IMR-90 (cell line): ENCODE results near the gene GAB1. TPM values are rescaled to one million over a fixed set of nuclear protein-coding genes. Genes with fewer than 3 reads are reported as not detected.

Experiments
- ATAC-seq: fragments of 200-7000 bp; cut with Tn5 transposase; 2 replicates; pipeline ENCODE4 v1.9.1; 2020; ENCODE audit warnings: low read depth, mild to moderate bottlenecking, moderate library complexity
- BruUV-seq: library from RNA; stranded (reverse); fragments of 400-500 nt; replicated peaks from 2 replicates; lab custom pipeline; 2021; lab: Mats Ljungman, UMichigan
- CTCF ChIA-PET: fragments of 300-600 bp; formaldehyde crosslinking; extraction: SDS; loops from one replicate; lab custom pipeline; 2021; ENCODE audit warnings: antibody characterized with exemption; lab: Yijun Ruan, JAX
- POLR2A ChIA-PET: fragments of 300-600 bp; sonication (Branson Sonifier 250); formaldehyde crosslinking; loops from one replicate; lab custom pipeline; 2022; ENCODE audit warnings: antibody characterized with exemption; ENCODE audit not compliant: unreplicated experiment; lab: Charles Lee
- DNase-seq: peaks from one replicate; pipeline ENCODE4 v3.0.0; 2013
- H2AFZ ChIP-seq: replicated peaks from 2 replicates; pipeline ENCODE3; 2013; ENCODE audit warnings: low read length, mild to moderate bottlenecking; ENCODE audit not compliant: poor library complexity
- H2AK5ac ChIP-seq: 2 replicates; pipeline ENCODE4 v1.6.1; 2013; ENCODE audit warnings: low read depth, low read length, inconsistent platforms
- H2AK9ac ChIP-seq: replicated peaks from 2 replicates; pipeline ENCODE3; 2013; ENCODE audit warnings: mild to moderate bottlenecking, low read depth, low read length, moderate library complexity; ENCODE audit not compliant: poor library complexity
- H2BK120ac ChIP-seq: 2 replicates; pipeline ENCODE4 v1.6.1; 2013; ENCODE audit warnings: low read depth, low read length, inconsistent platforms
- H2BK15ac ChIP-seq: 3 replicates; pipeline ENCODE4 v1.6.1; 2013; ENCODE audit warnings: low read depth, low read length, inconsistent platforms
- H2BK20ac ChIP-seq: 2 replicates; pipeline ENCODE4 v1.6.1; 2013; ENCODE audit warnings: low read depth, mild to moderate bottlenecking, inconsistent platforms, low read length, moderate library complexity
- H2BK5ac ChIP-seq: 2 replicates; pipeline ENCODE4 v1.6.1; 2013; ENCODE audit warnings: mild to moderate bottlenecking, low read depth, low read length, inconsistent platforms; ENCODE audit not compliant: poor library complexity, severe bottlenecking
- H3K14ac ChIP-seq: replicated peaks from 2 replicates; pipeline ENCODE4 v1.6.1; 2013; ENCODE audit warnings: low read depth, low read length, inconsistent platforms
- H3K18ac ChIP-seq: 2 replicates; pipeline ENCODE4 v1.6.1; 2013; ENCODE audit warnings: low read depth, low read length, control low read depth
- H3K23ac ChIP-seq: 2 replicates; pipeline ENCODE4 v1.6.1; 2013; ENCODE audit warnings: low read depth, low read length, inconsistent platforms
- H3K27ac ChIP-seq: 2 replicates; pipeline ENCODE4 v1.5.1; 2013; ENCODE audit warnings: mild to moderate bottlenecking, control low read depth, low read length; ENCODE audit not compliant: insufficient read depth
- H3K27me3 ChIP-seq: 2 replicates; pipeline ENCODE4 v1.6.1; 2013; ENCODE audit warnings: low read length; ENCODE audit not compliant: control insufficient read depth, insufficient read depth
- H3K36me3 ChIP-seq: 2 replicates; pipeline ENCODE4 v1.6.1; 2013; ENCODE audit warnings: low read length, mixed read lengths; ENCODE audit not compliant: control insufficient read depth, insufficient read depth
- H3K4ac ChIP-seq: 2 replicates; pipeline ENCODE4 v1.6.1; 2013; ENCODE audit warnings: low read depth, low read length, inconsistent platforms
- H3K4me1 ChIP-seq: 2 replicates; pipeline ENCODE4 v1.6.1; 2013; ENCODE audit warnings: low read length, mixed read lengths; ENCODE audit not compliant: control insufficient read depth, insufficient read depth
- H3K4me2 ChIP-seq: 2 replicates; pipeline ENCODE4 v1.6.1; 2013; ENCODE audit warnings: low read depth, mild to moderate bottlenecking, control low read depth, low read length, moderate library complexity
- H3K4me3 ChIP-seq: 2 replicates; pipeline ENCODE4 v1.5.1; 2013; ENCODE audit warnings: low read depth, mild to moderate bottlenecking, control low read depth, low read length, moderate library complexity; ENCODE audit not compliant: insufficient read depth
- H3K56ac ChIP-seq: 2 replicates; pipeline ENCODE4 v1.6.1; 2013; ENCODE audit warnings: low read length, inconsistent platforms; ENCODE audit not compliant: insufficient read depth; ENCODE audit errors: extremely low read depth
- H3K79me1 ChIP-seq, 2 experiments: 2 replicates each; pipeline ENCODE4 v1.6.1; 2013; ENCODE audit warnings: low read length in 2 of 2, inconsistent platforms in 1 of 2, low read depth in 1 of 2
- H3K9ac ChIP-seq: 2 replicates; pipeline ENCODE4 v1.6.1; 2013; ENCODE audit warnings: low read depth, low read length, control low read depth
- H3K9me1 ChIP-seq: 2 replicates; pipeline ENCODE4 v1.6.1; 2013; ENCODE audit warnings: low read length, inconsistent platforms; ENCODE audit not compliant: insufficient read depth
- H3K9me3 ChIP-seq: 2 replicates; pipeline ENCODE4 v1.6.1; 2013; ENCODE audit warnings: low read length; ENCODE audit not compliant: control insufficient read depth, insufficient read depth
- H4K20me1 ChIP-seq: 2 replicates; pipeline ENCODE4 v1.6.1; 2013; ENCODE audit warnings: low read length, inconsistent platforms; ENCODE audit not compliant: insufficient read depth
- H4K5ac ChIP-seq: 2 replicates; pipeline ENCODE4 v1.6.1; 2013; ENCODE audit warnings: mild to moderate bottlenecking, low read depth, low read length, control low read depth
- H4K8ac ChIP-seq, 2 experiments: 2 replicates each; pipeline ENCODE4 v1.6.1; 2013; ENCODE audit warnings: low read depth in 2 of 2, low read length in 2 of 2, control low read depth in 1 of 2, inconsistent platforms in 1 of 2
- H4K91ac ChIP-seq: 2 replicates; pipeline ENCODE4 v1.6.1; 2013; ENCODE audit warnings: low read depth, low read length, inconsistent platforms; ENCODE audit not compliant: insufficient read depth
- BHLHE40 ChIP-seq: fragments of 150-350 bp; IDR thresholded peaks from 2 replicates; pipeline ENCODE4 v1.6.1; 2016; ENCODE audit warnings: mild to moderate bottlenecking, low read depth, low read length
- CEBPB ChIP-seq: IDR thresholded peaks from 2 replicates; pipeline ENCODE4 v1.6.1; 2012; ENCODE audit warnings: low read depth, low read length, improper control_type of control experiment
- CHD1 ChIP-seq: IDR thresholded peaks from 2 replicates; pipeline ENCODE4 v1.6.1; 2012; ENCODE audit warnings: low read depth, low read length, improper control_type of control experiment
- FOS ChIP-seq: fragments of 150-350 bp; IDR thresholded peaks from 2 replicates; pipeline ENCODE4 v1.6.1; 2016; ENCODE audit warnings: low read depth, low read length
- MAFK ChIP-seq: IDR thresholded peaks from 2 replicates; pipeline ENCODE4 v1.6.1; 2012; ENCODE audit warnings: low read depth, low read length, improper control_type of control experiment
- MAZ ChIP-seq: IDR thresholded peaks from 2 replicates; pipeline ENCODE4 v1.6.1; 2012; ENCODE audit warnings: low read depth, mild to moderate bottlenecking, low read length, improper control_type of control experiment, moderate library complexity, borderline replicate concordance
- MXI1 ChIP-seq: IDR thresholded peaks from 2 replicates; pipeline ENCODE4 v1.6.1; 2012; ENCODE audit warnings: low read depth, mild to moderate bottlenecking, low read length, moderate library complexity, borderline replicate concordance
- NFE2L2 ChIP-seq: fragments of 150-350 bp; IDR thresholded peaks from 2 replicates; pipeline ENCODE4 v1.6.1; 2016; ENCODE audit warnings: low read depth, mild to moderate bottlenecking, low read length
- POLR2A ChIP-seq: IDR thresholded peaks from 2 replicates; pipeline ENCODE4 v1.6.1; 2012; ENCODE audit warnings: mild to moderate bottlenecking, low read depth, low read length
- RAD21 ChIP-seq: IDR thresholded peaks from 2 replicates; pipeline ENCODE4 v1.6.1; 2012; ENCODE audit warnings: low read length, improper control_type of control experiment
- RCOR1 ChIP-seq: IDR thresholded peaks from 2 replicates; pipeline ENCODE4 v1.6.1; 2012; ENCODE audit warnings: mild to moderate bottlenecking, low read length, improper control_type of control experiment; ENCODE audit not compliant: insufficient replicate concordance
- RFX5 ChIP-seq: IDR thresholded peaks from 2 replicates; pipeline ENCODE4 v1.8.0; 2012; ENCODE audit warnings: low read depth, mild to moderate bottlenecking, low read length, moderate library complexity
- SMC3 ChIP-seq: fragments of 150-350 bp; IDR thresholded peaks from 2 replicates; pipeline ENCODE4 v1.6.1; 2016; ENCODE audit warnings: low read depth, mild to moderate bottlenecking, antibody characterized with exemption, low read length, moderate library complexity
- WGBS, 2 experiments: methylation state at CpG; one replicate each; pipeline versions ENCODE4 v1.1.5 to v1.1.7; 2013; ENCODE audit warnings: missing lambda C conversion rate in 2 of 2; ENCODE audit not compliant: insufficient read length in 1 of 2; ENCODE audit errors: extremely low coverage in 2 of 2; 5-methylcytosine and 5-hydroxymethylcytosine counted together
- dilution Hi-C: fragments of 300-500 bp; cut with HindIII; formaldehyde crosslinking; loops from one replicate; pipeline ENCODE4 v1.14.3; 2018; ENCODE audit warnings: low sequenced_read_pairs; ENCODE audit not compliant: unreplicated experiment
- in situ Hi-C: fragments of 300-500 bp; cut with MboI; formaldehyde crosslinking; loops from 3 replicates; pipeline ENCODE4 v1.14.3; 2019; ENCODE audit warnings: low sequenced_read_pairs, inconsistent platforms, mixed read lengths
- intact Hi-C: fragments of 100-400 bp; cut with micrococcal nuclease; formaldehyde crosslinking; loops from 2 replicates; pipeline ENCODE4 v1.10.0; 2022
- polyA plus RNA-seq, 3 experiments: library from polyadenylated mRNA; depleted of rRNA; stranded (reverse); fragments of >200 nt; gene quantifications; 2 replicates each; pipeline ENCODE4 v1.2.3, GENCODE V29; 2012; ENCODE audit warnings: low replicate concordance in 1 of 3
- total RNA-seq: library from RNA; depleted of rRNA; stranded (reverse); fragments of >200 nt; gene quantifications from 2 replicates; pipeline ENCODE4 v1.2.3, GENCODE V29; 2012
- TF ChIP-seq, protein P1 (sequence below): fragments of 150-350 bp; IDR thresholded peaks from 2 replicates; pipeline ENCODE4 v1.6.1; 2017; ENCODE audit warnings: mild to moderate bottlenecking, antibody characterized with exemption, low read length, low read depth
- TF ChIP-seq, protein P2 (sequence below): fragments of 150-350 bp; IDR thresholded peaks from 2 replicates; pipeline ENCODE4 v1.6.1; 2016; ENCODE audit warnings: low read depth, mild to moderate bottlenecking, low read length, moderate library complexity, borderline replicate concordance
- TF ChIP-seq, protein P3 (sequence below): conservative IDR thresholded peaks from 2 replicates; pipeline ENCODE4 v1.5.1; 2012; ENCODE audit warnings: mild to moderate bottlenecking, low read depth, low read length, improper control_type of control experiment

Gene GAB1
- total and polyA plus RNA-seq, 2 of the 4 experiments (the other 2 are of a cell fraction) = 2.8 to 12.0 TPM

DNA sequence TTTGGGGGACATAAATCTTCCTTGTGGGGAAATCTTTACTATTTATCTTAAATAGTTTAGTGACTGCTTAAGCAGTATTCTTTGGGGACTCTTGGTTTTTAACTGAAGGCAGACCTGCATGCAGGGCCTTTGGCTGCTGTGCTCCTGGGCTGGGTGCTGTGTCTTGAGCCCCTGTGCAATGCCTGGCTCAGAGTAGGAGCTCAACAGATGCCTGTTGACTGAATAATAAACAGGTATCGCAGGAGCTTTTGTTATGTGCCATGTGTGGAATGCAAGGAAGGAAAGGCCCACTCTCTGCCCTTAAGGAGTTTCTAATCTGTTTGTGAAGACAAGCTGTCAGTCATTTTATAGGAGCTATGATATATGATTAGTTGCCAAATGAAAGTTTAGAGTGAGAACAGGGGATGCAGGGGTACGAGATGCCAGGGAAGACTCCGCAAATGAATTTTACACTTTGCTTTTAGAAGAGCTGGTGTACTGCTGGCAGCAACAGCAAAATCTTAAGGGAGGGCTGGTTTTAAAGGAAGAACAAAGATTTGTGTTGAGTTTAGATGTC is 6.7 kb downstream of the GAB1 start:
- H3K14ac ChIP-seq = no peak overlapping the region
- no peaks in the 10 kb centered on the region for H3K27me3 ChIP-seq
- H2AFZ ChIP-seq = no peak overlapping the region
- H2BK5ac ChIP-seq = no peak overlapping the region
- H4K20me1 ChIP-seq = peaks cover 11% of the 10 kb centered on the region; the same call in 1 of the 2 replicates
- H2AK9ac ChIP-seq = no peak overlapping the region
- no peaks in the 10 kb centered on the region for H3K36me3 ChIP-seq
- H3K23ac ChIP-seq = no peak overlapping the region
- no peak overlapping the region for H2BK20ac ChIP-seq
- TF ChIP-seq, protein P1, sequence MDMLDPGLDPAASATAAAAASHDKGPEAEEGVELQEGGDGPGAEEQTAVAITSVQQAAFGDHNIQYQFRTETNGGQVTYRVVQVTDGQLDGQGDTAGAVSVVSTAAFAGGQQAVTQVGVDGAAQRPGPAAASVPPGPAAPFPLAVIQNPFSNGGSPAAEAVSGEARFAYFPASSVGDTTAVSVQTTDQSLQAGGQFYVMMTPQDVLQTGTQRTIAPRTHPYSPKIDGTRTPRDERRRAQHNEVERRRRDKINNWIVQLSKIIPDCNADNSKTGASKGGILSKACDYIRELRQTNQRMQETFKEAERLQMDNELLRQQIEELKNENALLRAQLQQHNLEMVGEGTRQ = no peak
- TF ChIP-seq, protein P2, sequence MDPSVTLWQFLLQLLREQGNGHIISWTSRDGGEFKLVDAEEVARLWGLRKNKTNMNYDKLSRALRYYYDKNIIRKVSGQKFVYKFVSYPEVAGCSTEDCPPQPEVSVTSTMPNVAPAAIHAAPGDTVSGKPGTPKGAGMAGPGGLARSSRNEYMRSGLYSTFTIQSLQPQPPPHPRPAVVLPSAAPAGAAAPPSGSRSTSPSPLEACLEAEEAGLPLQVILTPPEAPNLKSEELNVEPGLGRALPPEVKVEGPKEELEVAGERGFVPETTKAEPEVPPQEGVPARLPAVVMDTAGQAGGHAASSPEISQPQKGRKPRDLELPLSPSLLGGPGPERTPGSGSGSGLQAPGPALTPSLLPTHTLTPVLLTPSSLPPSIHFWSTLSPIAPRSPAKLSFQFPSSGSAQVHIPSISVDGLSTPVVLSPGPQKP = no peak
- TF ChIP-seq CEBPB (no peak), RAD21 (no peak), FOS (no peak), MXI1 (no peak), MAFK (no peak), POLR2A (no peak), BHLHE40 (no peak), MAZ (no peak), NFE2L2 (no peak), RCOR1 (no peak), SMC3 (no peak), CHD1 (no peak), RFX5 (no peak)
- TF ChIP-seq, protein P3, sequence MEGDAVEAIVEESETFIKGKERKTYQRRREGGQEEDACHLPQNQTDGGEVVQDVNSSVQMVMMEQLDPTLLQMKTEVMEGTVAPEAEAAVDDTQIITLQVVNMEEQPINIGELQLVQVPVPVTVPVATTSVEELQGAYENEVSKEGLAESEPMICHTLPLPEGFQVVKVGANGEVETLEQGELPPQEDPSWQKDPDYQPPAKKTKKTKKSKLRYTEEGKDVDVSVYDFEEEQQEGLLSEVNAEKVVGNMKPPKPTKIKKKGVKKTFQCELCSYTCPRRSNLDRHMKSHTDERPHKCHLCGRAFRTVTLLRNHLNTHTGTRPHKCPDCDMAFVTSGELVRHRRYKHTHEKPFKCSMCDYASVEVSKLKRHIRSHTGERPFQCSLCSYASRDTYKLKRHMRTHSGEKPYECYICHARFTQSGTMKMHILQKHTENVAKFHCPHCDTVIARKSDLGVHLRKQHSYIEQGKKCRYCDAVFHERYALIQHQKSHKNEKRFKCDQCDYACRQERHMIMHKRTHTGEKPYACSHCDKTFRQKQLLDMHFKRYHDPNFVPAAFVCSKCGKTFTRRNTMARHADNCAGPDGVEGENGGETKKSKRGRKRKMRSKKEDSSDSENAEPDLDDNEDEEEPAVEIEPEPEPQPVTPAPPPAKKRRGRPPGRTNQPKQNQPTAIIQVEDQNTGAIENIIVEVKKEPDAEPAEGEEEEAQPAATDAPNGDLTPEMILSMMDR = no peak
- no peak overlapping the region for H2BK15ac ChIP-seq
- in situ Hi-C loops (loop anchor here (25.0 kb wide), 1 partner anchor 131 kb away; no protein-coding TSS in a partner anchor), dilution Hi-C loops (no loop called here), intact Hi-C loops (no loop called here)
- 0 out of 2 replicates have a peak, but pooled peaks cover 3% of the 10 kb centered on the region for H3K9me1 ChIP-seq
- no peak overlapping the region; the same call in 1 of the 2 replicates for H2BK120ac ChIP-seq
- POLR2A ChIA-PET = no interaction called here
- H2AK5ac ChIP-seq = no peak overlapping the region
- no peak overlapping the region for H3K9ac ChIP-seq
- no peak for DNase-seq
- 80% methylated on average over 1 of the region's 3 CpGs; no CpG with 5 or more reads in 1 of the 2 experiments for WGBS, 2 experiments
- H3K4ac ChIP-seq = no peak overlapping the region
- no peak overlapping the region for H3K4me2 ChIP-seq
- H3K27ac ChIP-seq = no peak overlapping the region
- no peak overlapping the region for H3K56ac ChIP-seq
- no peak overlapping the region for H4K8ac ChIP-seq
- ATAC-seq = no peak; the same call in 1 of the 2 replicates
- no TSS peak for BruUV-seq
- CTCF ChIA-PET = no interaction called here
- no peak overlapping the region for H3K18ac ChIP-seq
- no peaks in the 10 kb centered on the region for H3K9me3 ChIP-seq
- H4K91ac ChIP-seq = no peak overlapping the region
- H3K4me1 ChIP-seq = peaks cover 13% of the 10 kb centered on the region
- H3K79me1 ChIP-seq = peaks cover 24 to 44% of the 10 kb centered on the region in 2 experiments; a peak in 3 of 4 replicates
- H4K5ac ChIP-seq = no peak overlapping the region
- H3K4me3 ChIP-seq = no peak overlapping the region
